HepG2 (cell line): ENCODE measurements around the gene GNA12. TPM values are rescaled to one million over a fixed set of nuclear protein-coding genes. Genes with fewer than 3 reads are reported as not detected.

Source experiments
- FOXK1 ChIP-seq: sonication (generic); formaldehyde crosslinking; IDR thresholded peaks from 2 replicates; pipeline ENCODE4 v1.4.0; 2020; ENCODE audit warnings: low read depth, missing genetic modification reagents, borderline replicate concordance
- HMG20A ChIP-seq: IDR thresholded peaks from 2 replicates; pipeline ENCODE4 v1.6.1; 2016; ENCODE audit warnings: borderline replicate concordance
- ISX ChIP-seq: sonication (generic); formaldehyde crosslinking; conservative IDR thresholded peaks from 2 replicates; pipeline ENCODE4 v1.5.0; 2020; ENCODE audit warnings: missing genetic modification reagents
- KDM5B ChIP-seq: sonication (generic); formaldehyde crosslinking; IDR thresholded peaks from 2 replicates; pipeline ENCODE4 v1.4.0; 2020; ENCODE audit warnings: missing genetic modification reagents, mild to moderate bottlenecking, borderline replicate concordance
- KMT2A ChIP-seq: sonication (generic); formaldehyde crosslinking; IDR thresholded peaks from 2 replicates; pipeline ENCODE4 v1.4.0; 2020; ENCODE audit warnings: missing genetic modification reagents
- NFIC ChIP-seq: IDR thresholded peaks from 2 replicates; pipeline ENCODE4 v1.6.1; 2012; ENCODE audit warnings: mild to moderate bottlenecking, low read length, inconsistent platforms
- NR2F6 ChIP-seq, 2 experiments: IDR thresholded peaks; 2 replicates each; pipeline ENCODE4 v1.6.1; 2016; ENCODE audit warnings: antibody characterized with exemption in 1 of 2, mild to moderate bottlenecking in 1 of 2
- POGZ ChIP-seq: sonication (generic); formaldehyde crosslinking; IDR thresholded peaks from 2 replicates; pipeline ENCODE4 v1.4.0; 2020; ENCODE audit warnings: mild to moderate bottlenecking, missing genetic modification reagents
- POLR2AphosphoS2 ChIP-seq: IDR thresholded peaks from 2 replicates; pipeline ENCODE4 v1.6.1; 2011; ENCODE audit warnings: low read depth, low read length, improper control_type of control experiment
- PPARG ChIP-seq: conservative IDR thresholded peaks from 2 replicates; pipeline ENCODE4 v1.6.1; 2016; ENCODE audit warnings: missing biosample characterization, missing genetic modification reagents
- TFDP2 ChIP-seq: sonication (generic); formaldehyde crosslinking; IDR thresholded peaks from 2 replicates; pipeline ENCODE4 v1.4.0; 2020; ENCODE audit warnings: missing genetic modification reagents
- THYN1 ChIP-seq: sonication (generic); formaldehyde crosslinking; IDR thresholded peaks from 2 replicates; pipeline ENCODE4 v1.8.1; 2023; ENCODE audit warnings: low read depth, mild to moderate bottlenecking, moderate library complexity, missing genetic modification reagents, borderline replicate concordance
- YEATS2 ChIP-seq: sonication (generic); formaldehyde crosslinking; IDR thresholded peaks from 2 replicates; pipeline ENCODE4 v1.4.0; 2020; ENCODE audit warnings: missing genetic modification reagents, borderline replicate concordance
- ZBTB25 ChIP-seq: IDR thresholded peaks from 2 replicates; pipeline ENCODE4 v1.6.1; 2018; ENCODE audit warnings: missing genetic modification reagents
- ZNF235 ChIP-seq: sonication (generic); formaldehyde crosslinking; IDR thresholded peaks from 2 replicates; pipeline ENCODE4 v1.8.1; 2023; ENCODE audit warnings: mild to moderate bottlenecking, missing genetic modification reagents, borderline replicate concordance
- ZNF274 ChIP-seq: sonication (generic); formaldehyde crosslinking; IDR thresholded peaks from 2 replicates; pipeline ENCODE4 v1.5.1; 2020; ENCODE audit warnings: mild to moderate bottlenecking, missing genetic modification reagents
- ZNF430 ChIP-seq: sonication (generic); formaldehyde crosslinking; IDR thresholded peaks from 2 replicates; pipeline ENCODE4 v1.9.0; 2021; ENCODE audit warnings: mild to moderate bottlenecking, missing genetic modification reagents
- ZNF614 ChIP-seq: IDR thresholded peaks from 2 replicates; pipeline ENCODE4 v1.6.1; 2018; ENCODE audit warnings: missing biosample characterization, missing genetic modification reagents, inconsistent platforms, borderline replicate concordance
- ZNF687 ChIP-seq: sonication (generic); formaldehyde crosslinking; IDR thresholded peaks from 2 replicates; pipeline ENCODE4 v1.5.1; 2020; ENCODE audit warnings: mild to moderate bottlenecking, missing genetic modification reagents, moderate library complexity
- ZNF737 ChIP-seq: sonication (generic); formaldehyde crosslinking; IDR thresholded peaks from 2 replicates; pipeline ENCODE4 v1.5.0; 2020; ENCODE audit warnings: missing genetic modification reagents, mild to moderate bottlenecking, borderline replicate concordance
- ZNF788 ChIP-seq: sonication (generic); formaldehyde crosslinking; IDR thresholded peaks from 2 replicates; pipeline ENCODE4 v1.5.0; 2020; ENCODE audit warnings: mild to moderate bottlenecking, missing genetic modification reagents, borderline replicate concordance
- polyA plus RNA-seq, 8 experiments: library from polyadenylated mRNA; depleted of rRNA in 3 of 8; stranded (reverse) in 7 of 8; unstranded in 1 of 8; fragments of >200 nt; fragmentation: Illumina TruSeq in 4 of 8; extraction: Trizol in 4 of 8; gene quantifications; 2 replicates each; pipeline versions ENCODE4 v1.2.1 to v1.2.3, GENCODE V29; 2011 to 2016; ENCODE audit warnings: low read depth in 4 of 8, missing spikeins in 1 of 8, mixed read lengths in 1 of 8; ENCODE audit not compliant: insufficient read depth in 1 of 8
- total RNA-seq, 5 experiments: library from RNA; depleted of rRNA; stranded (reverse); fragments of >200 nt; fragmentation: Illumina TruSeq; extraction: Trizol; gene quantifications; 2 replicates each; pipeline ENCODE4 v1.2.3, GENCODE V29; 2016; ENCODE audit warnings: low read depth in 1 of 5
- TF ChIP-seq, protein P1 (sequence below): sonication (generic); formaldehyde crosslinking; IDR thresholded peaks from 2 replicates; pipeline ENCODE4 v1.8.0; 2022; ENCODE audit warnings: mild to moderate bottlenecking, missing genetic modification reagents, borderline replicate concordance

GNA12 gene
- total and polyA plus RNA-seq, 2 of the 13 experiments (the other 11 are each of a cell fraction or from before 2014, with no cell fraction given) = 16.2 to 50.9 TPM

DNA sequence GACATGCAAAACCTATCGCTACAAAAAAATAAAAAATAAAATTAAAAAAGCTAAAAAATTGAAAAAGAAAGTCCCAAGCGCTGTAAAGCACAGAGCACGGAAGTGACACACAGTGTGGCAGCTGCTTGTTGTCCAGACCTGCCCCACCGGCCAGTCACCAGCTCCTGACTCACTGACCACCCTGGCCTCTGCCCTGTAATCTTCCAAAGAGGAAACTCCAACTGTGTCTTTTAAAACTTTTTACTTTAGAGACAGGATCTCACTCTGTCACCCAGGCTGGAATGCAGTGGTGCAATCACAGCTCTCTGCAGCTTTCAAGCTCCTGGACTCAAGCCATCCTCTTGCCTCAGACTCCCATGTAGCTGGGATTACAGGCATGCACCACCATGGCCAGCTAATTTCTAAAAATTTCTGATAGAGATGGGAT lies 23.6 kb downstream of the GNA12 start (continued):
- TF ChIP-seq KMT2A (CRISPR knock-in tag) = 0 out of 2 replicates have a peak, but pooled peaks have one; percentile 45
- no peak for TF ChIP-seq ZNF235 (CRISPR knock-in tag)
- TF ChIP-seq POLR2AphosphoS2 = no peak
- no peak for TF ChIP-seq THYN1 (CRISPR knock-in tag)
- peak; percentile 54; the same call in 1 of the 2 replicates for TF ChIP-seq HMG20A (CRISPR knock-in tag)
- TF ChIP-seq ZBTB25 (CRISPR knock-in tag) = 0 out of 2 replicates have a peak, but pooled peaks have one; percentile 56
- no peak for TF ChIP-seq YEATS2 (CRISPR knock-in tag)
- TF ChIP-seq KDM5B = no peak
- no peak for TF ChIP-seq PPARG (CRISPR knock-in tag)
- no peak; the same call in 1 of the 2 replicates for TF ChIP-seq FOXK1
- TF ChIP-seq, protein P1, sequence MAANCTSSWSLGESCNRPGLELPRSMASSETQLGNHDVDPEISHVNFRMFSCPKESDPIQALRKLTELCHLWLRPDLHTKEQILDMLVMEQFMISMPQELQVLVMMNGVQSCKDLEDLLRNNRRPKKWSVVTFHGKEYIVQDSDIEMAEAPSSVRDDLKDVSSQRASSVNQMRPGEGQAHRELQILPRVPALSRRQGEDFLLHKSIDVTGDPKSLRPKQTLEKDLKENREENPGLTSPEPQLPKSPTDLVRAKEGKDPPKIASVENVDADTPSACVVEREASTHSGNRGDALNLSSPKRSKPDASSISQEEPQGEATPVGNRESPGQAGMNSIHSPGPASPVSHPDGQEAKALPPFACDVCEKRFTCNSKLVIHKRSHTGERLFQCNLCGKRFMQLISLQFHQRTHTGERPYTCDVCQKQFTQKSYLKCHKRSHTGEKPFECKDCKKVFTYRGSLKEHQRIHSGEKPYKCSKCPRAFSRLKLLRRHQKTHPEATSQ (CRISPR knock-in tag) = no peak
- TF ChIP-seq POGZ (CRISPR knock-in tag) = peak; percentile 36; the same call in 1 of the 2 replicates
- no peak for TF ChIP-seq ZNF737 (CRISPR knock-in tag)
- peak; percentile 65 for TF ChIP-seq NFIC
- no peak for TF ChIP-seq ZNF274 (CRISPR knock-in tag)
- no peak for TF ChIP-seq ISX (CRISPR knock-in tag)
- peak; percentile 65; the same call in 1 of the 2 replicates for TF ChIP-seq ZNF614 (CRISPR knock-in tag)
- peak; percentile 52; the same call in 1 of the 2 replicates for TF ChIP-seq NR2F6 (IDR thresholded peaks at IDR 0.05)
- peak; percentile 39; the same call in 1 of the 2 replicates for TF ChIP-seq NR2F6 (CRISPR knock-in tag; IDR thresholded peaks at IDR 0.05)
- 0 out of 2 replicates have a peak, but pooled peaks have one; percentile 39 for TF ChIP-seq ZNF430 (CRISPR knock-in tag)
- peak; percentile 63 for TF ChIP-seq ZNF687
- TF ChIP-seq TFDP2 (CRISPR knock-in tag) = no peak
- no peak for TF ChIP-seq ZNF788
